GM19324 (cell line): ENCODE results near the gene LGALS16.
"Not testable (repeated sequence)": the region's sequence is repeated elsewhere in the genome, so short reads cannot be mapped to it uniquely, and the experiment has no call there.

Source experiments
- ATAC-seq: cut with Tn5 transposase; IDR thresholded peaks from one replicate; pipeline ENCODE4 v1.9.1; 2021; ENCODE audit warnings: mild to moderate bottlenecking, moderate library complexity; ENCODE audit not compliant: unreplicated experiment, low FRiP score

The LGALS16 gene

DNA sequence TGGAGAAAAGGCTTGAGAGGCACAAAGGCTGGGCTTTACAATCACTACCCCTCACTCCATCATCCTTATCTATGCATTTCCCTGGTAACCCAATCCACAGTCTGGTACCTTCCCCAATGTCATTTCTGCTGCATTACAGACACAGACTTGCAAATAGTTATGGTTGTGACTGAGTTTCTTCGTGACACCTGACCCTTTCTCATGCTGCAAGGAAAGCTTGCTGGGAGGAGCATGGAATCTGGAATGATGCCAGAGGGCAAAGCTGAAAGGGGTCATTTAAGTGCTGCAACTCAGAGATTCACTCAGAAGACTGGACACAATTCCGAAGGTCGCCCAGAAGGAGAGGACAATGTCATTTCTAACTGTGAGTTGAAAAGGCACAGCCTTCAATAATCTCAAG lies at the start of gene LGALS16:
Gene LGALS16 (plus strand): TSS at position 301 of the 400 bp plus-strand sequence. CDS start 49 bp downstream, at position 350.
- no peak for ATAC-seq

DNA sequence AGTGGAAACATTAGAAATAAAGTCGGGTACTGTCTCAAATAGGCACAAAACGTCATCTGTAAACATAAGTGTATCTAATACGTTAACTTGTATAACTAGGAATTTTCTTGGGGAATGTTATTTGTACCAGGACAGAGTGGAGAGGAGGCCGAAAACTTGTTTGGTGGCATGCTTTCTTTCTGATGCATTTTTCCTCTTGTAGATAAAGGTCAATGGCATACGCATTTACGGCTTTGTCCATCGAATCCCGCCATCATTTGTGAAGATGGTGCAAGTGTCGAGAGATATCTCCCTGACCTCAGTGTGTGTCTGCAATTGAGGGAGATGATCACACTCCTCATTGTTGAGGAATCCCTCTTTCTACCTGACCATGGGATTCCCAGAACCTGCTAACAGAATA lies 48.7 kb upstream of the LGALS16 start:
- no peak for ATAC-seq

GRCh38 chr19:39607561-39607960 lies 48.2 kb upstream of the LGALS16 start:
- no peak for ATAC-seq

- no peak for ATAC-seq
Observed at GRCh38 chr19:39613597-39613996, 42.1 kb upstream of the LGALS16 start.

DNA sequence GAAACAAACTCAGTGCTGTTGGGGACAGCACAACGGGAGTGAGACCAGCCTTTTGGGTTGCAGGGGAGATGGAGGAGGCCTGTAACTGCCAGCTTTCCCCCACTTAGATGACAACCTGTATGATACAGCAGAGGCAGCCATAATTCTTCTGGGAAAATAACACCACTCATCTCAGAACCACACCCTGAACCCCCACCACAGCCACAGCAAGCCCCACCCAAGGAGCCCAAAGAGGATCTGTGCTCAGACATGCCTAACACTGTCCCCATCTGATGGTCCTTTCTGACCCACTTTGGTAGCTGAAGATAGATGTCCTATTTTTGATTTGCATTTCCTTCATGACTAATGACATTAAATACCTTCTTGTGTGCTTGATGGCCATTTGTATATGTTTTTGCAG lies 38.0 kb upstream of the LGALS16 start:
- ATAC-seq = no peak

DNA sequence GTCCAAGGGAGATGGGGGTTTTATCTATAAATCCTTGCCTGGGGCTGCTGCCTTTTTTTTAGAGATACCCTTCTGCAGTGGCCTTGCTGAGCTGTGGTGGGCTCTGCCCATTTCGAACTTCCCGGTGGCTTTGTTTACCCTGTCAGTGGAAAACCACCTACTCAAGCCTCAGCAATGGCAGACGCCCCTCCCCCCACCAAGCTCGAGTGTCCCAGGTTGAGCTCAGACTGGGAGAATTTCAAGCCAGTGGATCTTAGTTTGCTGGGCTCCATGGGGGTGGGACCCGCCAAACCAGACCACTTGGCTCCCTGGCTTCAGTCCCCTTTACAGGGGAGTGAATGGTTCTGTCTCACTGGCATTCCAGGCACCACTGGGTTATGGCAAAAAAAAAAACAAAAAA lies 31.8 kb upstream of the LGALS16 start:
- ATAC-seq = no peak

DNA sequence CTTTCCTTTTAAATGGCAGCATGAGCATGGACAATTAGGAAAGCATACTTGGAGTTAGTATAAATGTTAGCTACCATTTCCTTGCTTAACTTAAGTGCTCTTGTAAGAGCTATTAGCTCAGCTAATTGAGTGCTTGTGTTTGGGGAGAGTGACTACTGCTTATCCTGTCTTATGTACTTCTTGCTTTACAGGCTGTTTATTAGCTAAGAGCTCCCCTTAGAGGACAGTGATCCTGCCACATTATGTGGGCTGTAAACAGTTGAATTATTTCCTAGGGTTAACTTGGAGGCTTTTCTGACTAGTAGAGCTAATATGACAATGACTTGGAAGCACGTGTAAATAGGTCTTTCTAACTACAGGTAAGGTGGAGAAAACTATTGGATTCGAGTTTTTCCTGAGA lies 28.1 kb upstream of the LGALS16 start:
- not testable (repeated sequence) for ATAC-seq

DNA sequence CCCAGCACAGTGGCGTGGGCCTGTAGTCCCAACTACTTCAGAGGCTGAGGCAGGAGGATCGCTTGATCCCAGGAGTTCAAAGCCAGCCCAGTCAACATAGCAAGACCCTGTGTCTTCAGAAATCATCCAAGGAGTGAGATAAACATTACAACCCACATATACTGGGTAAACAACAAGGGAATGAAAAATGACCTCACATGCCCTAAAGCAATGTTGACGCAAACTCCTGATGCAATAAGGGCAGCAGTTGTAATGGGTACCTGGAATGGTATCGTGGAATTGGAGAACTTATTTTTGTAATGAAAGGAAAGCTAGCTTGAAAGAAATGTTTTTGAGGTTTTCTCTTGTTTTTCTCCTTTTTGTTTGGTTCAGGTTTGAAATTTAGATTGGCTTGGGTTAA lies 24.5 kb upstream of the LGALS16 start:
- ATAC-seq = no peak

- ATAC-seq = no peak
Observed at GRCh38 chr19:39631626-39632025, 24.1 kb upstream of the LGALS16 start.

DNA sequence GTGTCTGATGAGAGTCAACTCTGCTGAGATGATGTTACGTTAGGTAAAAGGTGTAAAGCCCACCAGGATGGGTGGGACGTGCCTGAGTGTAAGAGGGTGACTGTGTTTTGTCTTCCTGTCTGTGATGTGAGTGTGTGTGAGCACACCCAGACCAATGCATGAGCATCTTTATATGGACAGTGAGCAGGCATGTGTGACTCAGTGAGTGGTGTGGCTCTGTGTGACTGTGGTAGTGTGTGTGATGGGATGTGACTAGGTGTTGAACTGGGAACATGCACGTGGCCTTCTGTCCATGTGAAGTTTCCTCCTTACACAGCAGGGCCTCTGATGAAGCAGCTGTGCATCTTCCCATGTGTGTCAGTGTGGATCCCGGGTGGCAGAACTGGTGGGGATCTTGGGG lies 17.8 kb upstream of the LGALS16 start:
- no peak for ATAC-seq

DNA sequence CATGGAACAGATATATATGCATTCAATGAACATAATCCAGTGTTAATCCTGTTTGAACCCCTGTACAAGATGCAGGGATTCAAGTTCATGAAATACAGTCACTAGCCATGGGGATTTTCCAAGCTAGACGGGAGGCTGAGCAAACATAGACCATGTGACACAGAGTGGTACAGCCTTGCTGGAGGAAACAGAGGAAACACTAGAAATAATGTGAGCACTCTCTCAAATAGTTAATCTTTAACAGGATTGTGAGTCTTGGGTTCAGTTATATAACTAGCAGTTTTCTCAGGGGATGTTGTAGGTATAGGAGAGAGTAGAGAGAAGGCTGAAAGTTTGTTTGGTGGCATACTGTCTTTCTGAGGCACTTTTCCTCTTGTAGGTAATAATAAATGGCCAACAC lies 13.9 kb upstream of the LGALS16 start:
- ATAC-seq = no peak

DNA sequence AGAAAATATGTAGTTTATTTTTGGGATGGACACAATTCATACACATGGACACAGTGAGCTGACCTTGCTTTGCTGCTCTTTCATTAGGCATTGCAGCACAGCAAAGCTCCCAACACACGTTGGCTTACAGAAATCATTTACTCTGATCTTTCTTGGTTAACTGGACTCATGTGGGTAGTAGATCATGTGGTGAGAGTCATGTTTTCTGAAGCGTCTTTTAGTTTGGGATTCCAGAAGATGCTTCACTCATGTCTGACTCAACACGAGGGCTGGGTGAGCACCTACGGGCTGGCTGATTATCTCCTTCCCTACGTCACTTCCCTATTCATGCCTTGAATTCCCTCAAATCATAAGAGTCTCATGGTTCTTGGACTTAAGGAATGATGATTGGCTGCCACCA lies 12.1 kb upstream of the LGALS16 start:
- no peak for ATAC-seq

- no peak for ATAC-seq
Observed at GRCh38 chr19:39645800-39646411, 9.8 kb upstream of the LGALS16 start.

DNA sequence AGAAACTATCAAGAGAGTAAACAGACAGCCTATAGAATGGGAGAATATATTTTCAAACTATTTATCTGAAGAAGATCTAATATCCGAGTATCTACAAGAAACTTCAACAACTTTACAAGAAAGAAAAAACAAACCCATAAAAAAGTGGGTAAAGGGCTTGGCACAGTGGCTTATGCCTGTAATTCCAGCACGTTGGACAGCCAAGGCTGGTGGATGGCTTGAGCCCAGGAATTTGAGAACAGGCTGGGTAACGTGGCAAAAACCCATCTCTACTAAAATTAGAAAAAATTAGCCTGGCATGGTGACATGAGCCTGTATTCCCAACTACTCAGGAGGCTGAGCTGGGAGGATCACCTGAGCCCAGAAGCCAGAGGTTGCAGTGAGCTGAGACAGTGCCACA lies 7.8 kb upstream of the LGALS16 start:
- no peak for ATAC-seq

- no peak for ATAC-seq
Observed at GRCh38 chr19:39659791-39660190, 4.1 kb downstream of the LGALS16 start.

DNA sequence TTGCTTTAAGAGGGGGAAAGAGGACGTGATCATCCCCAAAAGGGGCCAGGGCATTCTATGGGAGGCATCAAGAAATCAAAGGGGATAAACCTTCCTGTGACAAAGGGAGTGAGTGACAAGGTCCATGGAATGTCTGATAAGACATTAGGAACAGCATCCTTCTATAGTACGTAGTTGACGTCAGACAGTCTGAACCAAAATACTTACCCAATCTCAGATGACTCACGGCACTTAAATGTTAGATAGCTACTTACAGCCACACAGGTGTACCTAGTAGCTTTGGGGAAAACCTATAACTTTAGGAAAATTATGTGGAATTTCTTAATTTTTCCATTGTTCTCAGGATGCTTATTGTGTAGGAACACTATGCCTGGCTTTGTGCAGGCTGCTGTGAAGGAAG lies 4.9 kb downstream of the LGALS16 start:
- ATAC-seq = no peak

DNA sequence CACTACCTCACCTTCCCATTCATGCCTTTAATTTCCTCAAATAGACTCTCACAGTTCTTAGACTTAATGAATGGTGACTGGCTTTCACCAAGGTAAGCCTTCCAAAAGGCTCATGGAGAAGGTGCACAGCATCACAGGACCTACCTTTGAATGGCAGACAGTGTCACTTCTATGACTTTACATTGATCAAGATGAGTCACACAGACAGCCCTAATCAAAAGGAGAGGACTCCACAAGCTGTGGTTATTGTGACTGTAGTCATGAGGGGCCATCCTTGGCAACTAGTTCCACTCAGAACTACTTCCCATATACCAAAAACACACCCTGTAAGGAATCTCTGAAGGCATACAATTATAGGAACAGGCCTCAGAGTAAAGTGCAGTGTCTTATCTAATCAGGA lies 5.9 kb downstream of the LGALS16 start:
- ATAC-seq = no peak

DNA sequence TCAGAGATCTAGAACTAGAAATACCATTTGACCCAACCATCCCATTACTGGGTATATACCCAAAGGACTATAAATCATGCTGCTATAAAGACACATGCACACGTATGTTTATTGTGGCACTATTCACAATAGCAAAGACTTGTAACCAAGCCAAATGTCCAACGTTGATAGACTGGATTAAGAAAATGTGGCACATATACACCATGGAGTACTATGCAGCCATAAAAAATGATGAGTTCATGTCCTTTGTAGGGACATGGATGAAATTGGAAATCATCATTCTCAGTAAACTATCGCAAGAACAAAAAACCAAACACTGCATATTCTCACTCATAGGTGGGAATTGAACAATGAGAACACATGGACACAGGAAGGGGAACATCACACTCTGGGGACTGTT lies 14.1 kb downstream of the LGALS16 start:
- not testable (repeated sequence) for ATAC-seq

GRCh38 chr19:39670998-39671397 lies 15.3 kb downstream of the LGALS16 start:
- no peak for ATAC-seq

DNA sequence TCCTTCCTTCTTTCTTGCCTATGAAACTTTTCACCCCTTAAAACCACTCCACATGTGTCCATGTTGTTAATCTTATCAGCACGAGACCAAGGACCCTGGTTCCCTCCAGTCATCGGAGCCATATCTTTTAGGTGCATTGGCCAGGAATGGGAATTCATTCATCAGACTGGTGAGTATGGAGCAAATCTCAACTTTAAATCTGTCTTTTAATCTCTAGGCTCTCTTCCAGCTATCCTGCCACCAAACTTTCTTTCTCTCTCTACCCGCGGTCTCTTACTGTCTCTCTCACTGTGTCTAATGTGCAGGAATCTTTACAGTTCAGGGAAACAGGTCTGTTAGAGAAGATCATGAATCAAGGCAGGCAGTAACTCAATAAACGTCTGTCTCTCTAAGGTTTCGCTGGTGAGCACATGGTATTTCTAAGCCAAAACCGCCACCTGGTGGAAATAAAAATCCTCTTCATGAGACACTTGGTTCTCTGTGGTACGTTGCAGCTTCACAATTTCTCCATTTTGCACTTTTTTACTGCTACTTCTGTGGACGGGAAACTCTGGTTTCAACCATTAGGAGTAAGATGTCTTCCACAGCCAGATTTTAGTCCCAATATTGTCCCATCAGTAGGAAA lies 16.1 kb downstream of the LGALS16 start:
- no peak for ATAC-seq

- ATAC-seq = no peak
Observed at GRCh38 chr19:39672473-39672872, 16.8 kb downstream of the LGALS16 start.

DNA sequence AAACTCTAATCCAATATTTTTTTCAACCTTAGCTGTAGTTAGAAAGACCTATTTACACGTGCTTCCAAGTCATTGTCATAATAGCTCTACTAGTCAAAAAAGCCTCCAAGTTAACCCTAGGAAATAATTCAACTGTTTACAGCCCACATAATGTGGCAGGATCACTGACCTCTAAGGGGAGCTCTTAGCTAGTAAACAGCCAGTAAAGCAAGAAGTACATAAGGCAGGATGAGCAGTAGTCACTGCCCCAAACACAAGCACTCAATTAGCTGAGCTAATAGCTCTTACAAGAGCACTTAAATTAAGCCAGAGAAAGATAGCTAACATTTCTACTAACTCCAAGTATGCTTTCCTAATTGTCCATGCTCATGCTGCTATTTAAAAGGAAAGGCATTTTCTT lies 18.1 kb downstream of the LGALS16 start:
- ATAC-seq = not testable (repeated sequence)

DNA sequence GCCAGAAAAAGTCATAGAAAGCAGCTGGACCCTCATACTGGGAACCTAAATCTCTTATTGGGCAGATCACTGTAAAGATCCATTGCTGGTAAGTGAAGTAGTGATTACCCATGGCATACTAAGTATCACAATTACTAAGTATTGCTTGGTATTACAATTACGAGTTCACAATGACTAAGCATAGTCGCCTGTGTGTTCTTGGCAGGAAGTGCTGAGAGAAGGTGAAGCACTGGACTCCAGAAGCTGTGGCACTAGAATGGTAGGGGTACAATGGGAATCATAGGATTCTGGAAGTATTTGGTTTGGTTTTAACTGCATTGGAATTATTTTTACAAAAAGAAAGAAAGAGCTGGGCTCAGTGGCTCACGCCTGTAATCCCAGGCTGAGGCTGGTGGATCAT lies 20.3 kb downstream of the LGALS16 start:
- no peak for ATAC-seq
